ENCODE measurements around the gene PIF1.

- TF ChIP-seq CTCF (IDR thresholded peaks at IDR 0.05 in 2 of 3, conservative IDR thresholded peaks at IDR 0.05 in 1 of 3; ENCODE audit: borderline replicate concordance in 1 of 3, insufficient read depth in 1 of 3, low read depth in 2 of 3, low read length in 2 of 3) (no peak), FOSL1 (IDR thresholded peaks at IDR 0.05; ENCODE audit: low read depth) (no peak), ATF3 (IDR thresholded peaks at IDR 0.05) (no peak), EZH2phosphoT487 (IDR thresholded peaks at IDR 0.05; ENCODE audit: borderline replicate concordance) (no peak), POLR2AphosphoS5 (IDR thresholded peaks at IDR 0.05; ENCODE audit: low read depth, low read length) (no peak), SP1 (IDR thresholded peaks at IDR 0.05; ENCODE audit: low read depth) (no peak), ELF1 (IDR thresholded peaks at IDR 0.05; ENCODE audit: borderline replicate concordance, low read depth) (no peak), ZNF274 (IDR thresholded peaks at IDR 0.05; ENCODE audit: low read depth, low read length) (no peak), CBX3 (IDR thresholded peaks at IDR 0.05; ENCODE audit: low read depth) (no peak), POLR2A (IDR thresholded peaks at IDR 0.05; ENCODE audit: borderline replicate concordance, extremely low read depth, insufficient read depth, insufficient read length) (no peak), SIN3A (IDR thresholded peaks at IDR 0.05; ENCODE audit: low read depth) (no peak), REST (IDR thresholded peaks at IDR 0.05; ENCODE audit: low read depth) (no peak), CEBPB (IDR thresholded peaks at IDR 0.05; ENCODE audit: low read depth) (no peak)
Measured at GRCh38 chr15:64850778-64851502, 25.5 kb upstream of the PIF1 start.

Data from HCT116 (cell line).